Stomach smooth muscle (tissue), 2 donors: Measurements from ENCODE around the gene SRSF12.
"Not testable (repeated sequence)": the region's sequence is repeated elsewhere in the genome, so short reads cannot be mapped to it uniquely, and the experiment has no call there.

Experiments used
- H3K27ac ChIP-seq: one replicate; pipeline ENCODE4 v1.7.0; 2013; ENCODE audit warnings: mild to moderate bottlenecking, low read length, inconsistent platforms
- H3K27me3 ChIP-seq, 2 donors: one replicate each; pipeline ENCODE4 v1.7.0; 2013; ENCODE audit warnings: low read length in 2 of 2; ENCODE audit not compliant: insufficient read depth in 2 of 2, control insufficient read depth in 1 of 2
- H3K36me3 ChIP-seq, 2 donors: one replicate each; pipeline ENCODE4 v1.7.0; 2013; ENCODE audit warnings: low read length in 2 of 2; ENCODE audit not compliant: control insufficient read depth in 2 of 2, insufficient read depth in 2 of 2
- H3K4me1 ChIP-seq: one replicate; pipeline ENCODE4 v1.7.0; 2013; ENCODE audit warnings: low read length; ENCODE audit not compliant: control insufficient read depth, insufficient read depth
- H3K4me3 ChIP-seq, 2 donors: one replicate each; pipeline ENCODE4 v1.7.0; 2013; ENCODE audit warnings: low read length in 2 of 2
- H3K9ac ChIP-seq, 2 donors: one replicate each; pipeline ENCODE4 v1.7.0; 2013; ENCODE audit warnings: low read length in 2 of 2, mild to moderate bottlenecking in 1 of 2
- H3K9me3 ChIP-seq, 2 donors: one replicate each; pipeline ENCODE4 v1.7.0; 2013; ENCODE audit warnings: low read length in 2 of 2; ENCODE audit not compliant: control insufficient read depth in 2 of 2
- donor health status: healthy.
- donor health status: Pancreatic carcinoma.

The SRSF12 gene

DNA sequence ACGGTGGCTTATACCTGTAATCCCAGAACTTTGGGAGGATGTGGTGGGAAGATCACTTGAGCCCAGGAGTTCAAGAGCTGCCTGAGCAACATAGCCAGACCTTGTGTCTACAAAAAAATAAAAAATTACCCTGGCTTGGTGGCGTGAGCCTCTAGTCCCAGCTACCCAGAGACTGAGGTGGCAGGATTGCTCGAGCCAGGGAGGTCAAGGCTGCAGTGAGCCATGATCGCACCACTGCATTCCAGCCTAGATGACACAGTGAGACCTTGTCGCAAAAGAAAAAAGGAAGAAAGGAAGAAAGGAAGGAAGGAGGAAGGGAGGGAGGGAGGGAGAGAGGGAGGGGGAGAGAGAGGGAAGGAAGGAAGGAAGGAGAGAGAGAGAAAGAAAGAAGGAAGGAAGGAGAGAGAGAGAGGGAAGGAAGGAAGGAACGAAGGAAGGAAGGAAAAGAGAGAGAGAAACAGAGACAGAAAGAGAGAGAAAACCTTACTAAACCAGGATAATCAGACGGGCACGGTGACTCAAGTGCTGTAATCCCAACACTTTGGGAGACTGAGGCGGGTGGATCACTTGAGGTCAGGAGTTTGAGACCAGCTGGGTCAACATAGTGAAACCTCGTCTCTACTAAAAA, 48.2 kb downstream of the SRSF12 start:
- Histone ChIP-seq H3K9ac (no peak overlapping the region), H3K27me3 (no peaks in the 10 kb centered on the region), H3K36me3 (no peaks in the 10 kb centered on the region), H3K27ac (no peak overlapping the region), H3K4me3 (no peak overlapping the region), H3K4me1 (peaks cover 6% of the 10 kb centered on the region), H3K9me3 (no peaks in the 10 kb centered on the region)

DNA sequence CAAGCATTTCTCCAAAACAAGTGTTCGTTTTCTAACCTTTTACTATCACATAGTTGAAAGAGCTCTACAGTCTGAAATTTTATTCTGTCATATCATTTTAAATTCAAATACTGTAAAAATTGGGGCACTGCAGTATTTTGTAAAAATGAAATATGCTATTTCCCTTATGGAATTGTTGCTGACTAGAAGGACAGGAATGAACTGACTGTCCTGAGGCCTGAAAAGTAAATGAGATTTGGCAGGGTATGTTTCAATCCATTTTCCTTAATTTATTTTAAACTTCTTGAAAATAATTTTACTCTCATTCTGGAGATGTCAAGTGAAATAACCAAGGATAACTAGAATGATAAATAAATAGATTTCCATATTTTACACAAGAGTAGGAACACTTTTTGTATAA, 49.2 kb downstream of the SRSF12 start:
- Histone ChIP-seq H3K9me3 (no peaks in the 10 kb centered on the region), H3K27ac (no peak overlapping the region), H3K4me1 (peaks cover 6% of the 10 kb centered on the region), H3K9ac (no peak overlapping the region), H3K27me3 (no peaks in the 10 kb centered on the region), H3K4me3 (no peak overlapping the region), H3K36me3 (no peaks in the 10 kb centered on the region)

DNA sequence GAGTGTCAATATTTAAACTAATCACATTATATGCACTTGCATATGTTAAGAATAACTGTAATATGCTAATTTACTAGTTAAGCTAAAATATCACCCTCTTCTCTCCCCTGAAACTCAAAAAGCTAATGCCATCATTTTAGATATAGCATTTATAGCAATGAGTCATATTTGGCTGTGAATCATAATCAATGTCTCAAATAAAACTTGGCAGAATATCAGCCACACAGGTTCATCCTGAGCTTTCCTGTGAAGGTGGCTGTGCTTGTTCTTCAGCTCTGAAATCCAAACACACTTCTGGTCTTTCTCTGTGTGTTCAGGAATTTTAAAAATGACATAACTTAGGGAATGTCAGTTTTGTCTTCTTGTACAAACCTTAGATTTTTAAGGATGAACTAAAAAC, 50.1 kb downstream of the SRSF12 start:
- H3K27me3 ChIP-seq = no peaks in the 10 kb centered on the region
- H3K9me3 ChIP-seq = no peaks in the 10 kb centered on the region
- no peaks in the 10 kb centered on the region for H3K36me3 ChIP-seq
- no peak overlapping the region for H3K27ac ChIP-seq
- peaks cover 6% of the 10 kb centered on the region for H3K4me1 ChIP-seq
- H3K9ac ChIP-seq = no peak overlapping the region
- H3K4me3 ChIP-seq = no peak overlapping the region

DNA sequence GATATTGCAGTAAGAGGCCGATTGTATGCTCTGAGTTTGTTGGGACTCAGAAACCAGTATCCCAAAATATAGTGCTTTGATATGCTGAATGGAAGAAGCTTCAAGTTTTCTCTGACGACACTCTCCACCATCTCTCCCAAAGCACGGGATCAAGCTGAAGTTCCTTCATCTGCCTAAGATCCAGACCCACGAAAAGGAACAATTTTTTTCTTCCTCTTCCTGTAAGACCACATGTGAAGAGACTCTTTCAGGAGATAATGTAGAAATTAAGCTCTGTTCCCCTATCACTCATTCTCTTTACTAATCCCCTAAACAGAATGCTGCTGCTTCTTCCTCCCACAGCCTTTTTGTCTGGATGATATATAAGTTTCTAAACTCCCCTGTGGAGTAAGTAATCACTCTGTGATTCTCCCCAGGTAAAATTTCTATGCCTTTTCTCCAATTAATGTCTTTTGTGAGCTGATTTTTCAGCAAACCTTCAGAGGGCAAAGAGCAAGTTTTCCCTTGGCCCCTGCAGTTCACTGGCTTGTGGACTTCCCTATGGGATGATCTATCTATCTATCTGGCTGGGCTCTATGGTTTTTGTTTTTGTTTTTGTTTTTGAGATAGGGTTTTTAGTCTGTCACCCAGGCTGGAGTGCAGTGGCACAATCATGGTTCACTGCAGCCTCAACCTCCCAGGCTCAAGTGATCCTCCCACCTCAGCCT, 50.8 kb downstream of the SRSF12 start:
- Histone ChIP-seq H3K4me1 (no peaks in the 10 kb centered on the region), H3K27ac (no peak overlapping the region), H3K36me3 (no peaks in the 10 kb centered on the region), H3K27me3 (no peaks in the 10 kb centered on the region), H3K4me3 (no peak overlapping the region), H3K9me3 (no peaks in the 10 kb centered on the region), H3K9ac (no peak overlapping the region)

DNA sequence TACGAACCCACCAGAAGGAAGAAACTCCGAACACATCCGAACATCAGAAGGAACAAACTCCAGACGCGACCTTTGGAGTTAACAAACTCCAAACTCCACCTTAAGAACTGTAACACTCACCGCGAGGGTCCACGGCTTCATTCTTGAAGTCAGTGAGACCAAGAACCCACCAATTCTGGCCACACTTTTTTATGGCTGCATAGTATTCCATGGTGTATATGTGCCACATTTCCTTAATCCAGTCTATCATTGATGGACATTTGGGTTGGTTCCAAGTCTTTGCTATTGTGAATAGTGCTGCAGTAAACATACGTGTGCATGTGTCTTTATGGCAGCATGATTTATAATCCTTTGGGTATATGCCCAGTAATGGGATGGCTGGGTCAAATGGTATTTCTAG, 51.8 kb downstream of the SRSF12 start:
- H3K4me1 ChIP-seq, H3K27me3 ChIP-seq, H3K4me3 ChIP-seq, H3K36me3 ChIP-seq, H3K27ac ChIP-seq, H3K9me3 ChIP-seq, H3K9ac ChIP-seq: not testable (repeated sequence)

DNA sequence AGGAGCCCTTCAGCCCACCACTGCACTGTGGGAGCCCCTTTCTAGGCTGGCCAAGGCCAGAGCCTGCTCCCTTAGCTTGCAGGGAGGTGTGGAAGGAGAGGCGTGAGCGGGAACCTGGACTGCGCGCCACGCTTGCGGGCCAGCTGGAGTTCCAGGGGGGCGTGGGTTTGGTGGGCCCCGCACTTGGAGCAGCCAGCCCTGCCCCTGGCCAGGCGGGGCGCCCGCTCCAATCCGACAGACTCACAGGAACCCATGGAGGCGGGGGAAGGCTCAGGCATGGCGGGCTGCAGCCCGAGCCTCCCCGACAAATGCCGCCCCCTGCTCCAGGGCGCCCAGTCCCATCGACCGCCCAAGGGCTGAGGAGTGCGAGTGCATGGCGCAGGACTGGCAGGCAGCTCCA, 52.9 kb downstream of the SRSF12 start:
- H3K4me3 ChIP-seq, H3K9ac ChIP-seq, H3K27me3 ChIP-seq, H3K4me1 ChIP-seq, H3K27ac ChIP-seq, H3K9me3 ChIP-seq, H3K36me3 ChIP-seq: not testable (repeated sequence)

DNA sequence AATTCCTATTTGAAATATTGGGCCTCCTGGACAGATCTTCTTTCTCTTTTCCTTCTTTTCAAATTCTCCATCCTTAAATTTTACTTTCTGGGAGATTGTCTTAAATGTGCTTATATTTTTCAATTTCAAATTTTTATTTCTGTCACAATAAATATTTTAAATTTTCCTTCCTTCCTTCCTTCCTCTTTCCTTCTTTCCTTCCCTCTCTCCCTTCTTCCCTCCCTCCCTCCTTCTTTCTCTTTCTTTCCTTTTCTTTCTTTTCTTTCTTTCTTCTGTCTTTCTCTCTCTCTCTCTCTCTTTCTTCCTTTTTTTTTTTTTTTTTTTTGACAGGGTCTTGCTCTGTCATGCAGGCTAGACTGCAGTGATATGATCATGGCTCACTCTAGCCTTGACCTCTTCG, 54.0 kb downstream of the SRSF12 start:
- Histone ChIP-seq H3K9ac (no peak overlapping the region), H3K4me1 (no peaks in the 10 kb centered on the region), H3K9me3 (no peaks in the 10 kb centered on the region), H3K27me3 (no peaks in the 10 kb centered on the region), H3K4me3 (no peak overlapping the region), H3K36me3 (no peaks in the 10 kb centered on the region), H3K27ac (no peak overlapping the region)

DNA sequence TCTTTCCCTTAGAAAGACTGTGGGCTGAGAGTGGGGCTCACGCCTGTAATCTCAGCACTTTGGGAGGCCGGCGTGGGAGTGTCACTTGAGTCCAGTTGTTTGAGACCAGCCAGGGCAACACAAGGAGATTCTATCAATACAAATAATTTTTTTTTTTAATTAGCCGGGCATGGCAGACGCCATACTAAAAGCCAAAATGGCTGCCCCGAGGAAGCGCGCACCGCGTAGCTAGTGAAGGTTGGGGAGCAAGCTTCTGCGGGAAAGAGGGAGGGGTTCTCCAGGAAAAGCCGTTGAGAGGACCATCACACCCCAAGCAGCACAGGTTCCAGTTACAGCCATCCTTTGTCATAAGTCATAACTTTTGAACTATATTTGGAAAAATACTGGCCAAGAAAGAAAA, 58.6 kb downstream of the SRSF12 start:
- Histone ChIP-seq H3K36me3 (no peaks in the 10 kb centered on the region), H3K4me3 (no peak overlapping the region), H3K4me1 (no peaks in the 10 kb centered on the region), H3K9me3 (no peaks in the 10 kb centered on the region), H3K27ac (no peak overlapping the region), H3K27me3 (no peaks in the 10 kb centered on the region), H3K9ac (no peak overlapping the region)

DNA sequence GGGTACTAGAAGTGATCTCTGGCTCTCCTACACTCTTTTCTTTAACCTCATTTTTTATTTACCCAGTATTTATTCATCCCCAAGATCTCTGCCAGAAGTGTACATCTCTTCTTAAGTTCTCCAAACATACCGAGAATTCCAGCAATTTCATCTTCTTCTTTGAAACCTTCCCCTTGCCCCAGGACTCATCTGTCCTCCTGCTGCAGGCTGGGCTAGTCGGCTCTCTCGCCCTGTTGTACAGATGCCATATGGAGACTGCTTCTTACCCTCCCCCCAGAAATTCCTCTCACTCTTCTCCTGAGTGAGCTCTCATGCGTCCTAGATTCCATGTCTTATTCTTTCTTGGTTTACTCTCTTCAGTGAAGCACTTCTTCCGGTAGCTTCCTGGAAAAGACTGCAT, 59.2 kb downstream of the SRSF12 start:
- Histone ChIP-seq H3K4me1 (no peaks in the 10 kb centered on the region), H3K27me3 (no peaks in the 10 kb centered on the region), H3K9me3 (no peaks in the 10 kb centered on the region), H3K36me3 (no peaks in the 10 kb centered on the region), H3K27ac (no peak overlapping the region), H3K4me3 (no peak overlapping the region), H3K9ac (no peak overlapping the region)

DNA sequence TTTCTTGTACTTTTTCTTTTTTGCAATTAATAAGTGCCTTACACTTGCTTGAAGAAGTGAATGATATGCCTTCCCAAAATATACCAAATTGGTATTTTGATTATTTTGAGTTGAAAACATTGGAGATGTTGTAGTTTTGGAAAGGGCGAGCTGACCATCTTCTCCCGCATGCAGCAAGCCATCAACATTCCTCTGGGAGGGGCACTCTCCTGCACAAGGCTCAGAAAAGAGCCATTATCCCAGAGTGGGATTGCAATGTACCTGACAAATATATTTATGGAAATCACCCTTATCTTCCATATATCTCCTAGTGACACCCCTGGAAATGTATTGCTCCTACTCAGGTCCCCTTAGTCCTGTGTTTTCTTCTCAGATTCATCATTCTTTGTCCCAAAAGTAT, 60.1 kb downstream of the SRSF12 start:
- H3K27ac ChIP-seq = no peak overlapping the region
- no peaks in the 10 kb centered on the region for H3K27me3 ChIP-seq
- no peaks in the 10 kb centered on the region for H3K4me1 ChIP-seq
- no peak overlapping the region for H3K9ac ChIP-seq
- no peak overlapping the region for H3K4me3 ChIP-seq
- H3K9me3 ChIP-seq = no peaks in the 10 kb centered on the region
- no peaks in the 10 kb centered on the region for H3K36me3 ChIP-seq

DNA sequence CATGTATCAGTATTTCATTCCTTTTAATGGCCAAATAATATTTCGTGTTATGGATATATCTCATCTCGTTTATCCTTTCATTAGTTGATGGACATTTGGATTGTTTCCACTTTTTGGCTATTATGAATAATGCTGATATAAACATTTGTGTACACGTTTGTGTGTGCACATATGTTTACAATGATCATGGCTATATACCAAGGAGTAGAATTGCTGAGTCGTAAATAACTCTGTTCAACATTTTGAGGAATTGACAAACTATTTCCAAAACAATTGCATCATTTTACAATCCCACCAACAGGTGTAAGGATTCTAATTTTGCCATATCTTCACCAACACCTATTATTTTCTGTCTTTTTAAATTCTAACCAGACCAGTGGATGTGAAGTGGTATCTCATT, 63.7 kb downstream of the SRSF12 start:
- H3K27ac ChIP-seq = no peak overlapping the region
- H3K4me3 ChIP-seq = no peak overlapping the region
- H3K36me3 ChIP-seq = no peaks in the 10 kb centered on the region
- no peak overlapping the region for H3K9ac ChIP-seq
- H3K4me1 ChIP-seq = no peaks in the 10 kb centered on the region
- no peaks in the 10 kb centered on the region for H3K27me3 ChIP-seq
- no peaks in the 10 kb centered on the region for H3K9me3 ChIP-seq
